Measurements from ENCODE around the gene TMEM243. TPM values are rescaled to one million over a fixed set of nuclear protein-coding genes. Genes with fewer than 3 reads are reported as not detected.

Gene TMEM243
- total and polyA plus RNA-seq, 2 donors (not counting 1 experiment from before 2014, with no cell fraction given): 161 to 164 TPM

DNA sequence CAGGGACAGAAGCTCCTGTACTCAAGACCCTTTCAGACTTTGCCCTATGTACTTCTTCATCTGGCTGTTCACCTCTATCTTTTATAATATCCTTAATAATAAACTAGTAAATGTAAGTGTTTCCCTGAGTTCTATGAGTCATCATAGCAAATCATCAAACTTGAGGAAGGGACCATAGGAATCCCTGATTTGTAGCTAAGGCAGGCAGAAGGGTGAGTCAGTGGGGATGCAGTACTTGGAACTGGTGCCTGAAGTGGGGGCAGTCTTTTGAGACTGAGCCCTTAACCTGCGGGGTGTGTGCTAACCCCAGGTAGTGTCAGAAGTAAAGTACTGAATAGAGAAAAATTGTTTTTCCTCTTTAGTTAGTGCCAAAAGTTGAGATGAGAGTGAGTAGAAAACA, 6.2 kb upstream of the TMEM243 start:
- no peaks in the 10 kb centered on the region for H3K9me3 Mint-ChIP-seq (ENCODE audit: insufficient read depth)
- TF ChIP-seq CTCF (IDR thresholded peaks at IDR 0.05) (no peak), EZH2 (IDR thresholded peaks at IDR 0.05; ENCODE audit: borderline replicate concordance, insufficient read depth, low read depth, low read length, poor library complexity, severe bottlenecking) (no peak)
- ATAC-seq (ENCODE audit: low read depth) (no peak), DNase-seq (no peak)
- Histone ChIP-seq H4K20me1 (ENCODE audit: control insufficient read depth, insufficient read depth, low read length, poor library complexity, severe bottlenecking) (no peaks in the 10 kb centered on the region), H3K4me3 (ENCODE audit: control extremely low read depth in 1 of 5, extremely low read depth in 1 of 5, insufficient read depth in 1 of 5, low read depth in 2 of 5, low read length in 4 of 5) (no peak overlapping the region), H3K4me2 (replicated peaks; ENCODE audit: low read depth, low read length, poor library complexity, severe bottlenecking) (no peak overlapping the region), H3K79me2 (ENCODE audit: control insufficient read depth, insufficient read depth, low read length) (no peaks in the 10 kb centered on the region), H3K9me3 (ENCODE audit: control extremely low read depth in 1 of 3, control insufficient read depth in 2 of 3, insufficient read depth in 1 of 3, low read length in 2 of 3) (peaks cover 0 to 8% (median 0%) of the 10 kb centered on the region in 3 donors), H2AFZ (ENCODE audit: insufficient read depth, low read depth, low read length, poor library complexity, severe bottlenecking) (no peak overlapping the region), H3K4me1 (ENCODE audit: control insufficient read depth in 2 of 2, insufficient read depth in 2 of 2, low read length in 2 of 2) (peaks cover 8 to 14% of the 10 kb centered on the region in 2 donors), H3K27ac (ENCODE audit: low read length in 2 of 2) (no peak overlapping the region), H3K27me3 (replicated peaks in 1 of 4; ENCODE audit: control extremely low read depth in 1 of 4, control insufficient read depth in 3 of 4, insufficient read depth in 4 of 4, low read length in 3 of 4) (peaks cover 0 to 4% (median 0%) of the 10 kb centered on the region in 4 experiments), H3K36me3 (replicated peaks in 1 of 2; ENCODE audit: control extremely low read depth in 1 of 2, control insufficient read depth in 1 of 2, extremely low read depth in 1 of 2, insufficient read depth in 2 of 2, low read length in 1 of 2) (no peaks in the 10 kb centered on the region), H3K9ac (ENCODE audit: low read length) (no peak overlapping the region)
- ChIA-PET POLR2A (no interaction called here), CTCF (no interaction called here)
- no peaks in the 10 kb centered on the region for H3K27me3 Mint-ChIP-seq
- 78% methylated on average over 1 of the region's 1 CpG for WGBS (ENCODE audit: insufficient coverage)
- H3K4me1 Mint-ChIP-seq: peaks cover 17% of the 10 kb centered on the region
- intact Hi-C loops (cut with micrococcal nuclease): no loop called here
- no peak overlapping the region for H3K27ac Mint-ChIP-seq
- H3K4me3 Mint-ChIP-seq: no peak overlapping the region

DNA sequence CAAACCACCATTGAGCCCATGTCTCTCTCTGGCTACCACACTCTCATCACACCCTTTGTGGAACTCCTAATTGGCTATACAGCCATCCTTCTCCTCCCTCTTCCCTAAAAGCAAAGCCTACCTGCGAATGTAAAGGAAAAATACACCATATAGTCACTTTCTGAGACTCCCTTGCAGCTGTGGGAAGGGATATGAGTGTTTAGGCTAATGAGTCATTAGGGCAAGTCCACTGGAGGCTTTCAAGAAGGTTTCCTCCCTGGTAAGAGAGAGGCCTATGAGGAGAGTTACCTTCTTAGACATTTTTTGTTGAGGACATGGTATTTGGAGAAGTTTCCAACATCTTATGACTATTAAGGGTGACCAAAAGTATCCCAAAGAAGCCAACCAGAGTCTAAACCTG, 4.1 kb upstream of the TMEM243 start:
- POLR2A ChIA-PET: no interaction called here
- H3K4me3 Mint-ChIP-seq: no peak overlapping the region
- no peak for ATAC-seq (ENCODE audit: low read depth)

More for the DNA sequence above, 4.1 kb upstream of the TMEM243 start:
- intact Hi-C loops (cut with micrococcal nuclease): loop anchor here (5.0 kb wide), 2 partner anchors 404 to 994 kb away; partner anchors contain the start of gene RUNDC3B
- Mint-ChIP-seq H3K27me3 (no peaks in the 10 kb centered on the region), H3K9me3 (ENCODE audit: insufficient read depth) (no peaks in the 10 kb centered on the region), H3K27ac (no peak overlapping the region), H3K4me1 (peaks cover 21% of the 10 kb centered on the region)
- Histone ChIP-seq H3K4me3 (ENCODE audit: control extremely low read depth in 1 of 5, extremely low read depth in 1 of 5, insufficient read depth in 1 of 5, low read depth in 2 of 5, low read length in 4 of 5) (no peak overlapping the region), H3K36me3 (replicated peaks in 1 of 2; ENCODE audit: control extremely low read depth in 1 of 2, control insufficient read depth in 1 of 2, extremely low read depth in 1 of 2, insufficient read depth in 2 of 2, low read length in 1 of 2) (no peaks in the 10 kb centered on the region), H4K20me1 (ENCODE audit: control insufficient read depth, insufficient read depth, low read length, poor library complexity, severe bottlenecking) (peaks cover 1% of the 10 kb centered on the region), H2AFZ (ENCODE audit: insufficient read depth, low read depth, low read length, poor library complexity, severe bottlenecking) (no peak overlapping the region), H3K4me2 (replicated peaks; ENCODE audit: low read depth, low read length, poor library complexity, severe bottlenecking) (no peak overlapping the region), H3K9me3 (ENCODE audit: control extremely low read depth in 1 of 3, control insufficient read depth in 2 of 3, insufficient read depth in 1 of 3, low read length in 2 of 3) (no peaks in the 10 kb centered on the region), H3K4me1 (ENCODE audit: control insufficient read depth in 2 of 2, insufficient read depth in 2 of 2, low read length in 2 of 2) (peaks cover 10 to 17% of the 10 kb centered on the region in 2 donors), H3K27me3 (replicated peaks in 1 of 4; ENCODE audit: control extremely low read depth in 1 of 4, control insufficient read depth in 3 of 4, insufficient read depth in 4 of 4, low read length in 3 of 4) (peaks cover 0 to 4% (median 0%) of the 10 kb centered on the region in 4 experiments), H3K27ac (ENCODE audit: low read length in 2 of 2) (no peak overlapping the region), H3K9ac (ENCODE audit: low read length) (no peak overlapping the region), H3K79me2 (ENCODE audit: control insufficient read depth, insufficient read depth, low read length) (peaks cover 9% of the 10 kb centered on the region)
- WGBS (ENCODE audit: insufficient coverage): no CpG with 5 or more reads among the region's 1 CpG
- CTCF ChIA-PET: interaction anchor here (1.0 to 2.6 kb wide), 2 partner anchors 71 to 74 kb away, joined by 4 to 10 read pairs; partner anchors contain the start of gene DMTF1
- no peak for TF ChIP-seq CTCF (IDR thresholded peaks at IDR 0.05)
- no peak for TF ChIP-seq EZH2 (IDR thresholded peaks at IDR 0.05; ENCODE audit: borderline replicate concordance, insufficient read depth, low read depth, low read length, poor library complexity, severe bottlenecking)
- DNase-seq: no peak
